Hepatic stellate cell (primary cell): ENCODE results near the gene CIB4.

ENCODE experiments used
- DNase-seq: peaks from one replicate; pipeline ENCODE4 v3.0.0; 2011; ENCODE audit warnings: low spot score

CIB4 gene

GRCh38 chr2:26640781-26641564 is at the start of gene CIB4:
CIB4 (minus strand) TSS chr2:26641366; CDS start chr2:26641314, 52 bp downstream.
- no peak for DNase-seq

- no peak for DNase-seq
Measured at GRCh38 chr2:26687801-26688200, 46.6 kb upstream of the CIB4 start.

GRCh38 chr2:26687328-26687727 is 46.2 kb upstream of the CIB4 start:
- no peak for DNase-seq

GRCh38 chr2:26685989-26686839 is 45.0 kb upstream of the CIB4 start:
- no peak for DNase-seq

GRCh38 chr2:26685341-26685740 is 44.2 kb upstream of the CIB4 start:
- DNase-seq = no peak

GRCh38 chr2:26683583-26683982 is 42.4 kb upstream of the CIB4 start:
- no peak for DNase-seq

- no peak for DNase-seq
Measured at GRCh38 chr2:26682155-26682554, 41.0 kb upstream of the CIB4 start.

- no peak for DNase-seq
Measured at GRCh38 chr2:26681656-26682055, 40.5 kb upstream of the CIB4 start.

GRCh38 chr2:26679867-26680266 is 38.7 kb upstream of the CIB4 start:
- DNase-seq = no peak

GRCh38 chr2:26678035-26678434 is 36.9 kb upstream of the CIB4 start:
- no peak for DNase-seq

- no peak for DNase-seq
Measured at GRCh38 chr2:26675651-26676255, 34.6 kb upstream of the CIB4 start.

- no peak for DNase-seq
Measured at GRCh38 chr2:26674771-26675170, 33.6 kb upstream of the CIB4 start.

GRCh38 chr2:26674002-26674751 is 33.0 kb upstream of the CIB4 start:
- no peak for DNase-seq

- DNase-seq = no peak
Measured at GRCh38 chr2:26672818-26673393, 31.7 kb upstream of the CIB4 start.

GRCh38 chr2:26672112-26672817 is 31.1 kb upstream of the CIB4 start:
- no peak for DNase-seq

- DNase-seq = no peak
Measured at GRCh38 chr2:26671691-26672090, 30.5 kb upstream of the CIB4 start.

GRCh38 chr2:26670931-26671460 is 29.8 kb upstream of the CIB4 start:
- DNase-seq = no peak

- DNase-seq = no peak
Measured at GRCh38 chr2:26670171-26670570, 29.0 kb upstream of the CIB4 start.

- no peak for DNase-seq
Measured at GRCh38 chr2:26668856-26669750, 27.9 kb upstream of the CIB4 start.

GRCh38 chr2:26668041-26668440 is 26.9 kb upstream of the CIB4 start:
- DNase-seq = no peak
